GM18499 (cell line): ENCODE results near the gene EIF5B.

Experiments used
- ATAC-seq: cut with Tn5 transposase; IDR thresholded peaks from one replicate; pipeline ENCODE4 v1.9.1; 2021; ENCODE audit warnings: moderate number of reproducible peaks; ENCODE audit not compliant: insufficient read depth, unreplicated experiment

EIF5B gene

GRCh38 chr2:99404797-99405669, 67.8 kb downstream of the EIF5B start:
- ATAC-seq = no peak

DNA sequence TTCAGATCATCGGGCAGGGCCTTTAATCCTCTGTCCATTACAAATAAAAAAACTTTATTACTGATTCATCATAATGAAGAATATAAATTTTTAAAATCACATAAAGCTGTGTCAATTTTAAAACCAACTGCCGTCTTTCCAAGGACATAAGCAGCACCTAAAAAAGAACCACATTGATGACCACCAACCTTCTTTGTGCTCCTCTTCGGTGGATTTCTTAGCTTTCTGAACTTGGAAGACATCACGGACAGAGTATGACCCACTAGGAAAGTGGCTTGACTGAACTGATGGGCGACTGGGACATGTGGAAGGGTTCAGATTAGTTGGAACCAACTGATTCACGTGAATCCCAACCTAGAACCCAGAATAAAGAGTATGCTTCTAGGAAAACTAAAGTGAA, 68.9 kb downstream of the EIF5B start:
- no peak for ATAC-seq

DNA sequence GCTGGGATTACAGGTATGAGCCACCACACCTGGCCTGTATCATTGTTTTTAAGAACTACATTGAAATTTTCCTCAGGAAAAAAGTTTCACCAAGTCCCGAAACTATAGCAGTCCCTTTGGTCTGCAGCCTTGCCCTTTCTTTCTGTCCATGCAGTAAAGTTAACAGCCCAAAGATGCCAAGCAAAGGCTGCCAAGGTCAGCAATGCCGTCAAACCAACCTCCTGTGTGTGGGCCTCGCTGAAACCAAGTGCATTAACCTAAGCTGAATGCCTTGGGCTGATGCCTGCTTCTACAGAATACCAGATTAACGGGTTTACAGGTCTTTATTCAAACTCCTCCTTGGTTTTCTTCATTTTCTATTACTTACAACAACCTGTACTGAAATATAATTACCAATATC, 73.1 kb downstream of the EIF5B start:
- ATAC-seq = no peak

DNA sequence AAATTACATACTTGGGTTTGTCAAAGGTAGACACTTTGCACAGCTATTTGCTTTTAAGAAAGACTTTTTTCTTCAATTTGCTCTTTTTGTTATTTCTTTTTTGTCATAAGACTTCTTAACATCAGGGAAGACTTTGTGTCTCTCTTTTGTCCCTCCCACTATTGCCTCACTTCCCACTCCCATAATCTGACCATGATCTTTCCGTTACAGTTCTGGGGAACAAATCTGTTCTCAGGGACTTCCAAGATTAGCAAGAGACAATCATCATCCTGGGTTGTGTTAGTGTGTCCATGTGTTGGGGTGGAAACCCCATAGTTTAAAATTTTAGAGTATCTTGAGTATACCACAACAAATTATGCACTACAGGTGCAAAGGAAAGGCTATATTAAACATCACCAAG, 77.4 kb downstream of the EIF5B start:
- ATAC-seq = no peak

- ATAC-seq = no peak
Observed at GRCh38 chr2:99417396-99417795, 80.2 kb downstream of the EIF5B start.

GRCh38 chr2:99420031-99420430, 82.8 kb downstream of the EIF5B start:
- no peak for ATAC-seq

- ATAC-seq = no peak
Observed at GRCh38 chr2:99420751-99421299, 83.6 kb downstream of the EIF5B start.

DNA sequence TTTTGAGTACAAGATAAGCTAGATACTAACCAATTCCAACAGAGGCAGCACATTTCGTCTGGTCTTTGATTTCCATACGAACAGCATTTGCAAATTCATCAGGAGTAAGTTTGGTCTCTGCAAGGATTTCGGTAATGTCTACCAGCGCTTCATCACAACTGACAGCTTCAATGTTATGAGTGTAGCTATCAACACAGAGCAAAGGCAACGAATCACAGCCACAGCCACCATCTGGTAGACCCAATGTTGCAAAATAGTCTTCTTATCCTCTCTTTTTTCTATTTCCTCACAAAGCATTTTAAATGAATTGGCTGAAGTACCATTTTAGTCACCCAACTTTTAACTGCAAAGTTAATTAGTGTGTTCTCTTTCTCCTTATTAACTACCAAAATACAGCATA, 84.3 kb downstream of the EIF5B start:
- no peak for ATAC-seq

DNA sequence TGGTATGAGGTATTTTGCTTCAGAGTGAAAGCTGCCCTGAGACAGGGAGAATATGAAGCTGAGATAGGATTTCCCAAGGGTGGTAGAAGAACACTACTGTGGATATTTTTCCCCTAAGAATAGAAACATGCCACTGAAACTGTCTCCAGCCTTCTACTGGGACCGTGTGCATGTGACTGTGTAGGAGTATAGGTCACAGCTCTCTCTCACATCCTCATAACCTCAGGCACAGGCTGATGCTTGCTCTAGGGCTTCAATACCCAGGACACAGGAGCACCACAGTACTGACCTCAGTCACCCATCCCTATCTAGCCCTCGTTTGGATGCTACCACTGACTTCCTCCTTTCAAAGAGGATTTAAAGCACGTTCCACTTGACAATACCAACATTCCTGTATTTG, 85.4 kb downstream of the EIF5B start:
- ATAC-seq = no peak

DNA sequence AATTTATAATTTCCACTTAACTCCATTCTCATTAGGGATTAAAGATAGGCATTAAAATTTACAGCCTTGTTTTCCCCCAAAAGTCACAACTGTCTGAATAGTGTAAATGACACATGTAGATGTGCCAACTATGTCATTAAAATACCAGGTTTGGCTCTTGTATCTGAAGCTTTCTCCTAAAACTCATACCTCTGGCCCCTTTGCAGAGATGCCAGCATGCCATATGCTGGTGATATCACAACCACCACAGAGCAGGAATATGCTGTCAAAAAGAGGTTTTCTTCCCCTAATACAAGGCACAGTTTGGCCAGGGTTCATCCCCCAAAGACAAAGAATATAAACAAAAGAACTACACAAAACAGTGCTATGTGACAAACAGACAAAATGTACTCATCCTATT, 87.2 kb downstream of the EIF5B start:
- no peak for ATAC-seq

DNA sequence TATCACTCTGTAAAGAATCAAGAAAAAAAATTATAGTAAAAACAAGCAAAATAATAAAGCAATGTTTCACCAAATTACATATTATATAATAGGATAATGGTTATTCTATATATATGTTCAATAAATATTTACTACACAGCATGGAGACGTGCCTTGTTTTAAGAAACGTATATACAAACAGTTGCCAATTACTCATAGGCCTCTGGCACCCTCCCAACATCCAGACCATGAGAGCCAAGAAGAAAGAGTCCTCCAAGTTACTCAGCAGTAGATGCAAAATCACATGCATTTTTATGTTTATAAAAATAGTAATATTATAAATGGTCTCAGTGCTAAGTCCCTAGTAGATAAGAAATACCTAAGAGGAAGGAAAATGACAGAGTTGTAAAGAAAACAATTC, 87.8 kb downstream of the EIF5B start:
- ATAC-seq = no peak

DNA sequence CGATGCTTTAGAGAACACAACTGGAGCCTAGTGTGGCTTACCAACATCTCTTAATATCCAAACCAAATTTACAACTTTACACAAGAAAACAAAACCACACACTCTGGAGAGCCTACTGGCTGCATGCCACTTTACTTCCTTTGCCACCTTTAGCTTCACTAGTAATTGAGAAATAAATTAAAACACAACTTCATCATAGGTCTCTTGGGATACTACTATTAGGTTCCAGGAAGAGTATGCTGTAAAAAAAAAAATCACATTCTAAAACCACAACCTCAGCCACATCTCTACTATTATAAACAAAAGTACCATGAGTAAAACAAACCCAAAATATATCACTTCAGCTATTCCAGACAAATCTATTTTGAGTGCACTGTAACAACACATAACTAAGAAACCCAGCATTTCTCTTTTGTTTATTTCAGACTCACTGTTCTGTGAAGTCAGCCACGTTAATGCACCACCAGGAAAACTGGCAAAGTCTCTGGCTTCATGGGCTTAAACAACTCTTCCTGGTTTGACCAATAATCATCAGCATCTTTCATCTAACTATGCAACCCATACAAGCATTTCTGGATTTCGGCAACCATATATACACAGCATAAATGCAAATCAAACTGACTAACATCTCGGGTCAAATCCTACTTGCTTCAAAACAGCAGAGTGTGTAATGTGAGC, 93.6 kb downstream of the EIF5B start:
- ATAC-seq = no peak

DNA sequence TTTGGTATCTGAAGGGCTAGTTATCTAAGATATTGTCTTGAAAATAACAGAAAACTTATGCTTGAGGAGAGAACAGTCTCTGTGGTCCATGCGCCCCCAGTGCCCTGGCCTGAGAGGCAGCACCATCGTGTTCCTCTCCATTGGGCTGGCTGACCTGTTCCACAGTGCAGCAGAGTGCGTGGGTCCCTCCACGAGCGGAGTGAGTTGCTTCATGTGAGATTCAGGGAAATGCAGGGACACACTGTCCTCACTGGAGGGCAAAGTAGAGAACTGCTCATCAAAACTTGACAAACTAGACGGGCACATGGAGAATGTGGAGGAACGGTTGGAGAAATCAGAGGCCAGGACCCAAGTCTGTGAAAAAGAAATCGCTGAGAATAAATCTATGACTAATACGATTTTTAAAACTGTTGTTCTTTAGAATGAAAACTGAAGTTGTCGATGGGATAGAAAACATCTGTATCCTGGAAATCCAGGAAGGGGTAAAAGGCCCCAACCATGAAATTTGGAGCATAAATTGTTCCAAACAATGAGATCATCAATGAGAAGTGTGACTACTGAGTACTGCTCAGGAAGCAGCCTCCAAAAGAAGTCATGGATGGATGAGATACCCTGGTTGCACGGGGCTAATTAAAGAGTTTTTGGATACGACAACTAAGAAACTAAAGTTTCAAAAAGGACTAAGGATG, 94.5 kb downstream of the EIF5B start:
- no peak for ATAC-seq

DNA sequence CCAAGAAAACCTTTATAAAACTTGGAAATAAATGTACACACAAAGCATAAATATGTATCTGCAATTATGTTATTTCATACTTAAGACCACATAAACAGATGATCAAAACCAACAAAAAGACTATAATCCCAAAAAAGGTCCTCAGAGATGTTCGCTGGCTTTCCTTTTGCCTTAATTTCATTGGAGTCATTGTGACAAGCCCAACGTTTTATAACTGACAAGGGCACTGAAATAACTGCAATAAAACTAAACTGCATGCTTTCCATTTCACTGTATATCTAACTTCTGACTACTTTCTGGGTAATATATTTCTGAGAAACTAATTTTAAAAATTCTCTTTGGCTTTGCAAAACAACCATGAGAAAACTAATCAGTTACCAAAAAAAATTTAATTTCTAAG, 96.2 kb downstream of the EIF5B start:
- no peak for ATAC-seq

GRCh38 chr2:99436874-99437273, 99.7 kb downstream of the EIF5B start:
- ATAC-seq = no peak

GRCh38 chr2:99439971-99440505, 102.8 kb downstream of the EIF5B start:
- ATAC-seq = no peak

- ATAC-seq = no peak
Observed at GRCh38 chr2:99442837-99443236, 105.6 kb downstream of the EIF5B start.

DNA sequence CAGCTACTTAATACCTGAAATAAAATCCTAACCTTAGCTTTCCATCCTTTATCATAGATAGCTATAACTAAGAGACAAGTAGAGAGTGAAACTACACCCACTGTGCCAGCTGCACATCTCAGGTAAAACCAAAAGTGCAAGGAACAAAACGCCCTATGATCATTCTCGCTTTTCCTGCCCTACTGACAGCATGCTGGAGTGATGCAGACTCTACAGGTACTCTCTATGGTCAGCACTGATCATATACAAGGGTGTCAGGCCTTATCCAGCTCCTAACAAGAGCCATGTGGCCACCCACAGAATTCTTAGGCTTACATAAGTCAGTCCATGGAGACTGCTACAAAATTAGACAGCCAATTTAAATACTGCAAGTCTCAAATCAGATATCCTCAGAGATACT, 107.0 kb downstream of the EIF5B start:
- no peak for ATAC-seq

DNA sequence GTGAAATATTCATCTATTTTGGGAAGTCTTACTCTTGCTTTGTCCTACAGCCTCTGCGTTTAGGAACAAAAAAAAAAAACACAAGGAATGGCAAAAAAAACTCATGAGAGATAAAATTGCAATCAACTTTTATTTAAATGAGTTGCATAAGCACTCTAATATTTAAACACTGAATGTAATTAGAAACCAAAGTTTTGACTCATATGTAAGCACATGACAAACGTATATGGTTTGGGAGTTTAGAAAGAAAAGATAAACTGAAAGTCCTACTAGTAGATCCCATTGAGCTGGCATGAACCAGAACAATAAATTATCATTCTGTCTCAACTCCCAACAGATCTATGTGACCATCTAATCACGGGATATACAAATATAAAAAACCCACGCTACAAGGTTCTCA, 107.9 kb downstream of the EIF5B start:
- ATAC-seq = no peak

DNA sequence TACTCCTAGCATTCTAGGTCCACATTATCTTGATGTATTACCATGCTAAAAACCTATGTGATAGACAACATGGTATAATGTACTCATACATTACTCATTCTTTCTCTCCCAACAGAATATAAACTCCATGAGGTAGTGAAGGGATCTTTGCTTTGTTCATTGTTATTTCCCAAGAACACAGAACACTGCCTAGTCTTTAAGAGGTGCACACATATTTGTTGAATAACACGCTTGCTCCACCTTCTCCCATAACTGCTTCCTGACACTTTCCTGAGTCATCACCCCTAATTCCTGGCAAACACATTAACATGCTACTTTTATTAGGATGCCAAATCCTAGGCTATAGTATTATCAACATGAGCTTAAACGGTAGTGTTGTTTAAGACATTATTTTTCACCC, 111.4 kb downstream of the EIF5B start:
- ATAC-seq = no peak

DNA sequence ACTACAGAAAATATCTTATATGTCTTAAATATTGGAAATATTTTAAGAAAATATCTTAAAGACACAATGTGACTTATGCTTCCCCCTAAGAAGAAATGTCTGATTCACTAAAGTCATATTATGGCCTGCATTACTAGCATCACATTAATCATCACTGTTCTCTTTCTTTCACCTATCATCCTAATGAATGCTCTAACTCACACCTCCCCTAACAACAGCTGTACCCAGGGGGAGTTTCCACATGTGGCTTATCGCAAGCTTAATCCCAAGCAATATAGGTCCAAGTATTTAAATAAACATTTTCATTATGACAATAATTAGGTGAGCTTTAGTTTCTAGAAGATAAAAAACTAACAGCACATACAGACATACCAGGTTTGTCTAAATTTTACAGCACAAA, 113.0 kb downstream of the EIF5B start:
- ATAC-seq = no peak
